NT2/D1 (cell line): ENCODE data around the gene EMILIN1.

ENCODE experiments used
- DNase-seq: peaks from one replicate; pipeline ENCODE4 v3.0.0-alpha.2; 2011; ENCODE audit warnings: low read depth, low spot score
- H3K27me3 ChIP-seq: 2 replicates; pipeline ENCODE4 v1.6.0; 2011; ENCODE audit warnings: mild to moderate bottlenecking; ENCODE audit not compliant: insufficient read length, insufficient read depth
- H3K36me3 ChIP-seq: 2 replicates; pipeline ENCODE4 v1.6.1; 2011; ENCODE audit warnings: mild to moderate bottlenecking, low read length, mixed read lengths; ENCODE audit not compliant: insufficient read depth, insufficient read length
- H3K4me1 ChIP-seq: 2 replicates; pipeline ENCODE4 v1.5.1; 2011; ENCODE audit not compliant: insufficient read depth, insufficient read length
- H3K4me3 ChIP-seq: 2 replicates; pipeline ENCODE4 v1.5.1; 2011; ENCODE audit warnings: low read depth; ENCODE audit not compliant: insufficient read length
- H3K9ac ChIP-seq: 2 replicates; pipeline ENCODE4 v1.6.0; 2011; ENCODE audit warnings: low read depth; ENCODE audit not compliant: insufficient read length
- H3K9me3 ChIP-seq: 2 replicates; pipeline ENCODE4 v1.5.1; 2011; ENCODE audit warnings: mild to moderate bottlenecking, low read length; ENCODE audit not compliant: insufficient read depth
- SUZ12 ChIP-seq: IDR thresholded peaks from 2 replicates; pipeline ENCODE4 v1.6.1; 2011; ENCODE audit not compliant: insufficient read length, insufficient read depth; ENCODE audit errors: extremely low read depth
- YY1 ChIP-seq: IDR thresholded peaks from 2 replicates; pipeline ENCODE4 v1.6.1; 2011; ENCODE audit not compliant: insufficient read length, insufficient read depth
- ZNF274 ChIP-seq: IDR thresholded peaks from 2 replicates; pipeline ENCODE4 v1.6.1; 2011; ENCODE audit warnings: mild to moderate bottlenecking, low read depth, low read length

The EMILIN1 gene

DNA sequence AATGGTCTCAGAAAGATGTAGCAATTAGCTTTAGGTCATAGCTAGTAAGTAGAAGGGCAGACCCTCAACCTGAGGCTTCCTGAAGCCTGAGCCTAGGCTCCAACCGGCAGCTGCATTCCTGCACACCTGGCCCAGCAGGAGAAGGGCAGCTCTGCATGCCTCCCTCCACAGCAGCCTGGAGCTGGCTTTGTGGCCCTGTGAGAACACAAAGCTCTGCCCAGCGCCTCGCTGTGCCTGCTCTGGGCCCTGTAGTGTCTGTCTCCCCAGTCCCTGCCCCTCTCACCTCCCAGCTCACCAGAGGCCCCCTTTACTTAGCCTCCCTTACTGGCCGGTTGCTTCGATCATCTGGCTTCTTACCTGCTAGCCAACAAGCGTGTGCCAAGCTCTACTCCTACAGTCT lies 39.0 kb upstream of the EMILIN1 start:
- Histone ChIP-seq H3K9me3 (no peaks in the 10 kb centered on the region), H3K4me3 (no peak overlapping the region), H3K4me1 (no peaks in the 10 kb centered on the region), H3K27me3 (no peaks in the 10 kb centered on the region), H3K36me3 (peaks cover 84% of the 10 kb centered on the region), H3K9ac (no peak overlapping the region)
- DNase-seq = no peak
- TF ChIP-seq ZNF274 (no peak), YY1 (no peak), SUZ12 (no peak)

DNA sequence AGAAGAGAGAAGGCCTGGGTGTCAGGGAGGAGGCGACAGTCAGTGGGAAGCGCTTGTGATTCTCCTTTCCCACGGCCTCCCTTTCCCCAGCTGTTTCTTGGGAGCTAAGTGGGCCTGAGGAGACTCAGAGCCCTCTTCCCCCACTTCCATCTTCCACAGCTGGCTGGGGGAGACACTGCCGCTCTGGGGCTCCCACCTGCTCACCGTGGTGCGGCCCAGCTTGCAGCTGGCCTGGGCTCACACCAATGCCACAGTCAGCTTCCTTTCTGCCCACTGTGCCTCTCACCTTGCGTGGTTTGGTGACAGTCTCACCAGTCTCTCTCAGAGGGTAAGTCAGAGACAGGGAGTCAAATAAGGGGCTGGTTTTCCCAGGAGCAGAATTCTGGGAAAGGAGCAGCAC lies 38.5 kb upstream of the EMILIN1 start:
- Histone ChIP-seq H3K9ac (no peak overlapping the region), H3K27me3 (no peaks in the 10 kb centered on the region), H3K9me3 (no peaks in the 10 kb centered on the region), H3K36me3 (peaks cover 82% of the 10 kb centered on the region), H3K4me3 (no peak overlapping the region), H3K4me1 (no peaks in the 10 kb centered on the region)
- DNase-seq = no peak
- TF ChIP-seq ZNF274 (no peak), YY1 (no peak), SUZ12 (no peak)

DNA sequence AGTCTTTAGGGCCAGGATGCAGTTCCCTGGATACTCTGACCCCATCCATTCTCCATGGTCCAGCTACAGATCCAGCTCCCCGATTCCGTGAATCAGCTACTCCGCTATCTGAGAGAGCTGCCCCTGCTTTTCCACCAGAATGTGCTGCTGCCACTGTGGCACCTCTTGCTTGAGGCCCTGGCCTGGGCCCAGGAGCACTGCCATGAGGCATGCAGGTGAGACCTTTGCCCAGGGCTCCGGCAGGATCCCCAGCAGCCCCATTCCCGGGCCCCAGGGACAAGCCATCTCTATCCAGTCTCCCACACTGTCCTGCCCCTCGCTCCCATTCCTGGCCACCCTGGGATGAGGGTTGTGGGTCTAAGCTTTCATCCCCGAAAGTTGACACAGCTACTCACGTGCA lies 38.1 kb upstream of the EMILIN1 start:
- Histone ChIP-seq H3K27me3 (no peaks in the 10 kb centered on the region), H3K9me3 (no peaks in the 10 kb centered on the region), H3K4me1 (no peaks in the 10 kb centered on the region), H3K36me3 (peaks cover 78% of the 10 kb centered on the region), H3K9ac (no peak overlapping the region), H3K4me3 (no peak overlapping the region)
- DNase-seq = no peak
- TF ChIP-seq YY1 = no peak

DNA sequence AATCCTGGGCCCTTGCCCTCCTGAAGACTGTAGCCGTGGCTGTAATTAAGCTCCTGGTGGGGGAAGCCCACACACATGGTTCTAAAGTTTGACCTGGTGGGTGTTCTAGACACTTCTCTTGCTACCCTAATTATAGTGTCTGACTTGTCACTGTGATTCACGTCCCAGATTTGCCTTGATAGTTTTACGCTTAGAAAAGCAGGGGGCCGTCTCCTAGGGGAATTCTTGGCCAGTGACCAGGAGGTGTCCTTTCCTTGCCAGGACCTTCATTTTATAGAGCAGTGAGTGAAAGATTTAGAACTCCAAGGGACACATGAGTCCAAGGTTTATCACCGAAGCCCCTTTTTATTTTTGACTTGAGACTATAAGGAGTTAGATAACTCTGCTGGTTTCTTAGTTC lies 36.7 kb upstream of the EMILIN1 start:
- H3K4me1 ChIP-seq = no peaks in the 10 kb centered on the region
- H3K27me3 ChIP-seq = no peaks in the 10 kb centered on the region
- DNase-seq = no peak
- no peak for TF ChIP-seq ZNF274
- no peak for TF ChIP-seq YY1
- no peak for TF ChIP-seq SUZ12
- no peak overlapping the region for H3K4me3 ChIP-seq
- peaks cover 63% of the 10 kb centered on the region for H3K36me3 ChIP-seq
- H3K9me3 ChIP-seq = no peaks in the 10 kb centered on the region
- no peak overlapping the region for H3K9ac ChIP-seq

DNA sequence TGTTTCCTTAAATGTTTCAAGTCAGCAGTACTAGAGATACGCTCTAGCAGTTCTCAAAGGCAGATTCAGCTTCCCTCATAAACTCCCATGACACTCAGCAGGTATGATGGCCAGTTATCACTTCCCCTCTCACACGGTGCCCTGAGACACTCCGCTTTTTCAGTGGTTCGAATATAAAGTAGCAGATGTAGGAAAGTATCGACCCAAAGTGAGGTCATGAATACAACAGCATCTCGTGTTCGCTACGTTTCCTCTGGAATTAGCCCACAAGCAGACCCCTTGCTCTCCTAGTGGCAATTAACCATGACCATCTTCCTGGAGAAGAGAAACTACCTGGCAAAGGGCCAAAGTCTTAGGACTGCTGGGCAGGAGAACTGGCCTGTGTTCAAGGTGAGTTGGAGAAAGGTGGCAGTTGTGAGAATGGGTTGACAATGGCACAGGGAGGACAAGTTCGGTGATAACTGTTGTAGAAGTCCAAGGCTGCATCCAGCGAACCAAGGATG lies 36.2 kb upstream of the EMILIN1 start:
- H3K36me3 ChIP-seq = peaks cover 59% of the 10 kb centered on the region
- DNase-seq = no peak

DNA sequence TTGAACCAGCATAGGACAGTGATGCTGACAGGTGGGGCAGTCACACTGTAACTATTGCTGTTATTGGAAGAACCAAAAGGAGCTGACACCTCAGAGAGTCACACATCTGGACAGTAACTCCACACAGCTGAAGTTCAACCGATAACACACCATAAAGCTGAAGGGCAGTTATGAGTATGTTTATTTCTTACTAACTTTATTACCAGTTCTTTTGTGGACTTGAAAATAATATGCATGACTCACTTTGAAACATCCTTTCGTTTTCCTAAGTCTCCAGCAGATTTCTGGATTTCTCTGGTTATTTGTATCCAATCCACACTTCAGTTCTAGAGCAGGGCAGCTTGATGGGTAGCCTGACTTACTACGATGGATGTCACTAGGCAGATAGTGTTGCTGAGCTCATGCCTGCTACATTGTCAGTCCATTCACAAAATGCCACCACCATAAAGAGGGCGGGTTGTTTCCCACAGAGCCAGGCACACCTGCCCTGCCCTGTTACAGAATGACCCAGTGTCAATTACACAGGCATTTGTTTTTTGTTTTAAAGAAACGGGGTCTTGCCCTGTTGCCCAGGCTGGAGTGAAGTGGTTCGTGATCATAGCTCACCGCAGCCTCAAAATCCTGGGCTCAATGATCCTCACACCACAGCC lies 35.3 kb upstream of the EMILIN1 start:
- no peaks in the 10 kb centered on the region for H3K4me1 ChIP-seq
- H3K4me3 ChIP-seq = no peak overlapping the region
- TF ChIP-seq SUZ12 (no peak), ZNF274 (no peak), YY1 (no peak)
- H3K27me3 ChIP-seq = no peaks in the 10 kb centered on the region
- no peak for DNase-seq
- H3K9me3 ChIP-seq = no peaks in the 10 kb centered on the region
- H3K36me3 ChIP-seq = peaks cover 50% of the 10 kb centered on the region
- H3K9ac ChIP-seq = no peak overlapping the region

More for the DNA sequence above, 36.2 kb upstream of the EMILIN1 start:
- Histone ChIP-seq H3K9ac (no peak overlapping the region), H3K4me3 (no peak overlapping the region), H3K9me3 (no peaks in the 10 kb centered on the region), H3K27me3 (no peaks in the 10 kb centered on the region), H3K4me1 (no peaks in the 10 kb centered on the region)
- TF ChIP-seq YY1 (no peak), ZNF274 (no peak), SUZ12 (no peak)

DNA sequence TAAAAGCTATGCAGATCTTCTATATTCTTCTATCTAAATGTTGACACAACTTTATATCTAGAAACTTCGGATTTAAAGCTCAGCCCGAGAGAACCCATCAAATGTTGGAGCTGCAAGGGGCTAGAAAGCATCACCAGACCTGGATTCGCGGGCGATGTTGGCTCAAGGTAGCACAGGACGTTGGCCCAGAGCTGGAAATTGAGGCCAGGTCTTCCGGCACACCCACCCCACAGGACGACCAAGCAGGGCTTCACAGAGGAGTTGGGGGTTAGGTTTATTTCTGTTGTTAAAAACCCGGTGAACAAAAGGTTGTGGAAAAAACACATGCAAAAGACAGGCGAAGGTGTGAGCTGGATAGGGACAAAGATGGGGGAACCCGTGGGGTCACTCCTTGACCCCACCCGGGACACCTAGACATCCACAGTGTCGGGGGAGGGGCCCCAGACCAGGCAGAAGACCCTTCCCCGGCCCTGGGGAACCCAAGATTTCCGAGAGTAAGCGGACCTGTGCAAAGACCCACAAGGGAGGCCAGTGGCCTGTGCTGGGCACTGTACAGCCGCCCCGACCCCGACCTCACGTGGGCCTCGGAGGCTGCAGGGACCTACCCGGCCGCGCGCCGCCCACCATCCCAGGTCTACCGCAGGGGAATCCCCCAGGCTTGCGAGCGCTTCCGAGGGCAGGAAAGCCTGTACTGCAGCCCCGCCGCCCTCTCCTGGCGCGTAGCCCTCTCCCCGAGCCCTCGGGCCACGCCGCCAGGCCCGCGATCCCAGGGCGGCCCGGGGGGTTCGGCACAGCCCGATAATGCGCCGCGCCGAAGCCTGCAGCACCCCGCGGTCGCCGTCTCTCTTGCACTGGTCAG lies 28.8 kb upstream of the EMILIN1 start:
- peaks cover 20% of the 10 kb centered on the region for H3K36me3 ChIP-seq
- DNase-seq = peak; percentile 22
- H3K9ac ChIP-seq = peak overlapping the region; percentile 71
- no peaks in the 10 kb centered on the region for H3K27me3 ChIP-seq
- no peaks in the 10 kb centered on the region for H3K9me3 ChIP-seq
- peak overlapping the region; percentile 65 for H3K4me3 ChIP-seq
- H3K4me1 ChIP-seq = peaks cover 2% of the 10 kb centered on the region
- TF ChIP-seq ZNF274 = no peak
- no peak for TF ChIP-seq SUZ12
- no peak for TF ChIP-seq YY1
